HG02885 (cell line): ENCODE data around the gene BAIAP2L2.
"Not testable (repeated sequence)": the region's sequence is repeated elsewhere in the genome, so short reads cannot be mapped to it uniquely, and the experiment has no call there.

ENCODE experiments used
- ATAC-seq: cut with Tn5 transposase; IDR thresholded peaks from one replicate; pipeline ENCODE4 v1.9.1; 2021; ENCODE audit warnings: mild to moderate bottlenecking; ENCODE audit not compliant: unreplicated experiment, poor library complexity

BAIAP2L2 gene

DNA sequence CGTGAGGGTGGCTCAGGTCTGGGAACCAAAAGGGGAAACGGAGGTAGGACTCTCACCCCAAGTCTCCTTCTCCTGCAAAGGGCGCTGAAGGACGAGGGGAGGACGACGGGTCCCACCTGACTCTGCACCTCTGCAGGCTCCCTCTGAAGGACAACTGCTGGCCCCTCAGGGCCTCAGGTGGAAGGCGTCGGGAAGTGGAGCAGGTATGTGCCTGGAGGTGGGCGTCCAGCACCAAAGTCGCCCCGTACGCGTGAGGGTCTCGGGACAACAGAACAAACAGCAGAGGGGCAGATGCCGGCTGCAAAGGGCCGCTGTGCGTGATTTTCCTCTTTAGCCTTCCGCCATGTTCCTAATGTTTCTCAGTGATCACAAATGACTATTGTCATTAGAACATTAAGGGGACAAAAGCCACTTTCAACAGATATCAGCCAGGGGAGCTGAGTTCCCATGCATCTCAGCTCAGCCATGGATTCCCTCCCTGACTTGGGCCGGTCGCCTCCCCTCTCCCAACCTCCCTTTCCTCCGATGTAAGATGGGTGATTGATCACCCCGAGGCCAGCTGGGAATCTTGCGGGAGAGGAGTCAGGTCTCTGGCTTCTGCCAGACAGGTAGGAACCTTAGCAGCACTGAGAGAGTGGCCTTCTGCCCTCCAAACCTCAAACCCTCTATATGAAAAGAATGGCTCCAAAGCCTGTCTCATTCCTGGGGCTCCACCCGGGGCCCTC lies 27.3 kb downstream of the BAIAP2L2 start:
- no peak for ATAC-seq

DNA sequence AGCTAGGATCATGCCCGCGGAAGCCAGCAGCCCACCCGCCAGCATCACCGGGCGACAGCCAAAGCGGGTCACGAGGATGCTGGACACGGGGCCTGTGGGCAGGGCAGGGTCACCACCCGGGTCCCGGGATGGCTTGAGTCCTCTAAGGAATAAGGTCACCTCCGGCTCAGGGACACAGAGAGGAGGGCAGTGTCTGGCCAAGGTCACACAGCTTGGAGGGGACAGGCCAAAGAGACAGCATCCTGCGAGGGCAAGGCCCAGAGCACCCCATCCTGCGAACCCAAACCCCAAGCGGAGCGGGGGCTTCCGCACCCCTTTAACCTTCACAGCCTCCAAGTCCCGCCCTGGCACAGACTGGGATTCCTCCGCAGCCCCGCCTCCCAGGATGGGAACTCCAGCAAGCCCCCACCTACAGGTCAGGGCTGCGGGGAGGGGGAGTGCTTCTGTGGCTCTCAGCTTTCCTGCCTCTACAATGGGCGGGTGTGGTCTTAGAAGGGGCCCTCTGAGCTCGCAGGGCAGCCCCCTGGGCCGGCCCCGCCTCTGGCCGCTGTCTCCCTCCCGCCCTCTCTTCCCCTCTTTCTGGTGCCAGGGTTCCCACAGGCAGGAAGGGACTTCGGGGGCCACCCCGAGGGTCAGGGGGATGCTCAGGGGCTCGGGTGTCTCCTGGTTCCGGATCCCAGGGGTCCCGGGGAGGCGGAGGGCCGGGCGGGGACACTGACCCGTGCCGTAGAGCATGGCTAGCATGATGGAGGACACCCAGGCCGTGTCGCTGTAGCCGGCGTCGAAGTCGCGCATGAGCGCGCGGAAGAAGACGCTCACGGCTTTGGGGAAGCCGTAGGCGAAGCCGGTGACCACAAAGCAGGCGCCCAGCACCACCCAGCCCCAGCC lies 28.3 kb downstream of the BAIAP2L2 start:
- ATAC-seq = no peak

DNA sequence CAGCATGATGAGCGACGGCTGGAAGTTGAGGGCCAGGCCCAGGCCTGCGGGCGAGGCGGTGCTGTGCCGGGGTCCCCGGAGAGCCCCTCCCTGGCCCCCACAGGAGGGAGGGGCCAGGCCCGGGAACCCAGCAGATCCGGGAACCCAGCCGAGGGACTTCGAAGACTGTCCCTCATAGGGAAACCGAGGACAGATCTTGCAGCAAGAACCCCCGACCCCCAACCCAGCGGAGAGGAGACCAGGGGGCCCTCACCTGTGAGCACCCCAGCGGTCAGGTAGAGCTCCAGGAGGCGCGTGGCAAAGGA lies 28.9 kb downstream of the BAIAP2L2 start:
- no peak for ATAC-seq

DNA sequence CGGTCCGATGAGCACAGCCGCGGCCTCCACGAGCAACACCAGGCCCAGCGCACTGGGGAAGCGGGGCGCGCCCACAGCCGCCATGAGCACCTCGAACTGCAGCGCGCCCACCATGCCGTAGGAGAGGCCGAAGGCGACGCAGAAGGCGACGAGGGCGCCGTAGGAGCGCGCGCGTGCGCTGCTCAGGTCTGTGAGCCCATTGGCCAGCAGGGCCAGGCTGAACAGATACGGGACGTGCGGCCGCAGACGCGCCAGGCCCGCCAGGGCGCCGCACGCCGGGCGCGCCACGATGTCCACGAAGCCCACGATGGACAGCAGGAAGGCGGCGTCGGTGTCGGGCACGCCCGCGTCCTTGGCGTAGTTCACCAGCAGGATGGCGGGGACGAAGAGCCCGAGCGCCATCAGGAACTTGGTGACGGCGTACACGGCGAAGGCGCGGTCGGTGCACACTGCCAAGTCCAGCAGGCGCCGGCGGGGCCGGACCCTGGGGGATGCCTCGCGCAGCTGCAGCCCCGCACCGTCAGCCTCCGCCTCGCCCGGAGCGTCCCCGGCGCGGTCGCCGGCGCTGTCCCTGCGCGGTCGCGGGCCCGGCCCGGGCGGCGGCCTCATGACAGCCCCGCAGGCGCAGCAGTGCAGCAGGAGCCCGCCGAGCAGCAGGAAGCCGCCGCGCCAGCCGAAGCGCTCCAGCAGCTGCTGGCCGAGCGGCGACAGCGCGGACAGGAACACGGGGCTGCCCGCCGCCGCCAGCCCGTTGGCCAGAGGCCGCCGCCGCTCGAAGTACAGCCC lies 29.4 kb downstream of the BAIAP2L2 start:
- ATAC-seq = no peak

DNA sequence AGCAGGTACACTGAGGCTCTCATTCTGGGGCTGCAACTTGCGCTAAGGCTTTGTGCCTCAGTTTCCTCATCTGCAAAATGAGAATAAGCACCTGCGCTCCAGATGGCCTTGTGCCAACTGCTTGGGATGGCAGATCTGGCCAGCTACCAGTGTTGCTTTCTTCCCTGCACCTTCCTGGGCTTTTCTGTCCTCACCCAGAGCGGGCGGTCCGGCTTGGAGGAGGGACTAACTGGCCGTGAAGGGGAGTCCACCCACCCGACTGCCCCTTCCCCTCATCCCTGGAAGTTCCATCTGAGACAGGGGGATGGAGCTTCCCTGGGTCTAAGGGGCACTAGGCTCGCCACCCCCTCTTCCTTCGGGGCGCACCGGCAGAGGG lies 30.0 kb downstream of the BAIAP2L2 start:
- no peak for ATAC-seq

DNA sequence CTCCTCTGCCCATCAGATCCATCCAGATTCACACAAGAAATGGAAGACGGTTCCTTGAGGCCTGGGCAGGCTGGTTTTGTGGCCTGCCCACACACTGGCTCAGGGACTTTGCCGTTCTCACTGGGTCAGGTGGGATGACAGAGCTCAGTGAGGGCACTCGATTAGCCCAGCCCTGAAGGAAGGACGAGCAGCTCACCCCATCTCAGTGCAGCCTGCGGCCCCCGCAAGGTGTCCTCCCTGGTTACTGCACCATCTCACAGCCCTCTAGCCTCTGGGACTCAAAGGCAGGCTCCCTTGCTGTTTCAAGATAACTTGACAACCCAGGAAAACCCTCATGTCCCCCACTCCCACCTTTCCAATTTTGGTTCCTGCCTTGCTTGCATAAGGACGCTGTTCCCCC lies 30.7 kb downstream of the BAIAP2L2 start:
- no peak for ATAC-seq

DNA sequence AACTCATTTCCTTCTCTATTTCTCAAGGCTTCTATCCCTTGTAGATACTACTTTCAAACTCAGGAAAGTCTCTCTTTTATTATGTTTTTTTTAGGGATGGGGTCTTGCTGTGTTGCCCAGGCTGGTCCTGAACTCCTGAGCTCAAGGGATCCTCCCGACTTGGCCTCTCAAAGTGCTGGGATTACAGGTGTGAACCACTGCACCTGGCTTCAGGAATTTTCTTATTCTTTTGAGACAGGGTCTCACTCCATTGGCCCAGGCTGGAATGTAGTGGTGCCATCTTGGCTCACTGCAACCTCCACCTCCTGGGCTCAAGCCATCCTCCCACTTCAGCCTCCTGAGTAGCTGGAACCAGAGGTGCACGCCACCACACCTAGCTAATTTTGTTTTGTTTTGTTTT lies 31.3 kb downstream of the BAIAP2L2 start:
- ATAC-seq = not testable (repeated sequence)

DNA sequence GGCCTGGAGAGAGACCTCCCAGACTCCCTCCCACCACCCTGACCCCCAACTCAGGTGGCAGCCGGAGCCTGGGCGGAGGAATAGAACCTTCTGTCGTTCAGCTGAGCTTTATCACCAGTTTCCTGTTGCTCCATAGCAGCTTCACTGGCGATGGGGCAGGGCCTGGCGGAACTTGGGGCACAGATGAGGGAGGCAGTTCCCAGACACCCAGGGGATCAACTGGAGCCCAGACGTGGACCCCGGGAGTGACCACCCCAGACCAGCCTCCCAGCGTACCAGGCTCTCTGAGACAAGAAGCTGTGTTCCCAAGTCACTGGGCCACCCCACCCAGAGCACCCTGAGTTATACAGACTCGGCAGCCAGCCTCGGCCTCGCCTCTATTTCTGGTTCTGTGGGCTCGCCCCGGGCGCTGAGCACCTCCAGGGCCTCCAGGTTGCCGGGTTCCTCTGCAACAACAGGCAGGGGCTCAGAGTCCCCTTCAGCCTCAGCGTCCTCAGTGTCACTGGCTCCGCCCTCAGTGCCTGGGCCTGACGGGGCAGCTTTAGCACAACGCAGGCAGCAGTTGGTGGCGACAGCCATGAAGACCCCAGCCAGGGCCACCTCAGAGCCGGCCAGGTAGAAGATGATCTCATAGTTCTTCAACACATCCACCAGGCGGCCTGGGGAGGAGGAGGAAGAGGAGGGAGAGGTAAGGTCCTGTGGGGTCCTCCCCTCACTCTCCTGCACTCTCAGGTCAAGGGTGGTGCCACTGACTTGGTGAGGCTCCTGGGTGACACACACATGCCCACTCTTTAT lies 32.2 kb downstream of the BAIAP2L2 start:
- ATAC-seq = no peak

DNA sequence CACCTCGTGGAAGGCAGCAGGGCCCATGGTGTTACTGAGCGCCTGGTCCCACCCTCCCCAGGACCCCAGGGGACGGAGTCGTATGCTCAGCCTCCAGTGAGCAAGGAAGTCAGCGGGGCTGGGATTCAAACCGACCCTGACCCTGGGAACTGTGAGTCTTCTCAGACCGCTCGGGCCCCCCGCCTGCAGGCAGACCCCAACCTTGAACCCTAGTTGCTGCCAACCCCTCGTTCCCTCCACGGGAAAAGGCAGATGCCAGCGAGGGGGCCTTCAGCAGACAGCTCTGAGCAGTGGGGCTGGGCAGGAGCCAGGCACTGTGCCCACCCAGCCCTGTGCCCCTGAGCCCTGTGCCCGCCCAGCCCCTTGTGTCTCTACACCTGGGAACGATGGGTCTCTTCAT lies 32.9 kb downstream of the BAIAP2L2 start:
- ATAC-seq = no peak

DNA sequence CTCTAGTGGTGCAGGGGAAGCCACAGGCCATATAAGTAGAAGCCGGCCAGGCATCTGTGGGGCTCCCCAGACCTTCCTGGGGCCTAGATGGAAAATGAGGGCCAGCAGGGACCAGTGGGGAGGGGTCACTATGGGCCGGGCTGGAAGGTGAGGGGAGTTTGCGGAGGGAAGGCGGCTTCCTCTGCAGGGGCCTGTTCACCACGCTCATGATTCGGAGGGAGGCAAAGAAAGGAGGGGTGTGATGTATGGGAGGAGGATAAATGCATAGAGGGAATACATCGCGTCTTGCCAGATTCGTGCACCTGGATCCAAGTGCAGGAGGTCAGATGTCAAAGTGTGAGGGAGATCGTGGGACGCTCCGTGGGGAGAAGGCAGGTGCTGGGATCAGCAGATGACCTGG lies 33.4 kb downstream of the BAIAP2L2 start:
- ATAC-seq = no peak

DNA sequence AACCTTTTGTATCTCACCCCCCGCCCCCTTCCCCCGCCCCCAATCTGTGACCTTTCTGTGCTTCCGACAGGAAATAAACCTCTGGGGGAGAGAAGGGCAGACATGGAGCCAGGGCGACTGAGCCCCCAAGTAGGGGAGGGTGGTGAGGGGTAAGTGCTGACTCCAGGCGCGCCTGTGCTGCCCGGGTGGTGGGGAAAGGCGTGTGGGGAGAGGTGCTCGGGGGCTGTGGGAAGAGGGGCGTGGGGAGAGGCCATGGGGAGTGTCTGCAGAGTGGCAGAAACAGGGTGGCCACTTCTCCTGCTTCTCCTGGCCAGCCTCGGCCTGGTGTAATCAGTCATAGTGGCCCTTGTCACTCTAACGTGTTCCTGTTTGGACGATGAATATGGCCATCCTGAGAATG lies 34.5 kb downstream of the BAIAP2L2 start:
- no peak for ATAC-seq

DNA sequence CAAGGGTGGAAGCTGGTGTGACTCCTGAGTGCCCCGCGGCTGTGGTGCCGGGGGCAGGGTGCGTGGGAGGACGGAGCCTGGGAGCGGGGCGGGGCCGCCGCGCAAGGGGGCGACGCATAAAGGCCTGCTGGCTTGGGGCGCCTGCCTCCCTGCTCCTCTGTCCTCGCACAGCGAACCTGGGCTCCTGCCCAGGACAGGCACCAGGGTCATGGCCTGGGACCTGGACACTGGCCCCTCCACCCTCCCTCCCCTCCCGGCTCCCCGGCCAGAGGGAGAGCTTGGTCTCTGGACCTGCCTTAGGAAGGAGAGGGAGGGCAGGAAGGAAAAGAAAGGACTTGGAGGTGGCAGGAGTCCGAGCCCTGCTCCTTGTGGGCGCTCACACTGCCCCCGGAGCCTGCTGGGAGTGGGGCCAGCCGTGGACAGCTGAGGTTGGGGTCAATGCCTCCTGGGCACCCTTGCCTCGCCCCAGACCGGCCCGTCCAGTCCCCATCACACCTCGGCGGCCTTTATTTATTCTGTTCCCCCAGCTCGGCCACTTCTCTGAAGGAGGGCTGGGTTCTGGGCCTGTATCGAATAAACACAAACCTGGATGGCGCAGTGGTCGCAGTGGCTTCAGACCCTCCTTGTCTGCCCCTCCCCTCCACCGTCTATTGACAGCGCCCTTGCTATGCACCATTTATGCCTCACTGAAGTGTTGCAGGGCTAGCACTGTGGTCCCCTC lies 35.2 kb downstream of the BAIAP2L2 start:
- no peak for ATAC-seq

DNA sequence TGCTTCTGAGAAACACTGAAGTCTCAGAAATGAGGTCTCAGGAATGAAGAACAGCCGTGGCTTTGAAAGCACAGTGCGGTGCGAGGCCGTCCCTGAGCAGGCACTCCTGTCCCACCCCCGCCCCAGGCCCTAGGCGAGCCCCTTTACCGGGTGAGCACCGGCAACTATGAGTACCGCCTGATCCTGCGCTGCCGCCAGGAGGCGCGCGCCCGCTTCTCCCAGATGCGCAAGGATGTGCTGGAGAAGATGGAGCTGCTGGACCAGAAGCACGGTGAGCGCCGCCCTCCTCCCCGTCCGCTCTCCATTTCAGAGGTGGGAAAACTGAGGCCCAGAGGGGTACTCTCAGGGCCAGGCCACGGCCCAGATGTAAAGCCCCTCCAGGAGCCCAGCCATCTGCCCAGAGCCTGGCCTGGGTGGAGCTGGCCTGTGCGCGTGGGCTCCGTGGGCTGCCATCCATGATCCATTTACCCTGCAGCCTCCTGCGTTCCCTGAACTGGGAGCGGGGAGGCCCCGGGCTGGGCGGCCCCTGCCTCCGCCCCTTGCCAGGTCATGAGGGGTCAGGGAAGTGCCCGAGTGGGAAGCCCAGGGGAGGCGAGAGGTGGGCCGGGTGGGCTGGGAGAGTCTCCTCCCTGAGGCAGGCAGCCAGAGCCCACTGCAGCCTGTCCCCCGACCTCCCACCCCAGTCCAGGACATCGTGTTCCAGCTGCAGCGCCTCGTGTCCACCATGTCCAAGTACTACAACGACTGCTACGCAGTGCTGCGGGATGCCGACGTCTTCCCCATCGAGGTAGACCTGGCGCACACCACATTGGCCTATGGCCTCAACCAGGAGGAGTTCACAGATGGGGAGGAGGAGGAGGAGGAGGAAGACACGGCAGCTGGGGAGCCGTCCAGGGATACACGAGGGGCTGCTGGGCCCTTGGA lies 36.0 kb downstream of the BAIAP2L2 start:
- no peak for ATAC-seq

DNA sequence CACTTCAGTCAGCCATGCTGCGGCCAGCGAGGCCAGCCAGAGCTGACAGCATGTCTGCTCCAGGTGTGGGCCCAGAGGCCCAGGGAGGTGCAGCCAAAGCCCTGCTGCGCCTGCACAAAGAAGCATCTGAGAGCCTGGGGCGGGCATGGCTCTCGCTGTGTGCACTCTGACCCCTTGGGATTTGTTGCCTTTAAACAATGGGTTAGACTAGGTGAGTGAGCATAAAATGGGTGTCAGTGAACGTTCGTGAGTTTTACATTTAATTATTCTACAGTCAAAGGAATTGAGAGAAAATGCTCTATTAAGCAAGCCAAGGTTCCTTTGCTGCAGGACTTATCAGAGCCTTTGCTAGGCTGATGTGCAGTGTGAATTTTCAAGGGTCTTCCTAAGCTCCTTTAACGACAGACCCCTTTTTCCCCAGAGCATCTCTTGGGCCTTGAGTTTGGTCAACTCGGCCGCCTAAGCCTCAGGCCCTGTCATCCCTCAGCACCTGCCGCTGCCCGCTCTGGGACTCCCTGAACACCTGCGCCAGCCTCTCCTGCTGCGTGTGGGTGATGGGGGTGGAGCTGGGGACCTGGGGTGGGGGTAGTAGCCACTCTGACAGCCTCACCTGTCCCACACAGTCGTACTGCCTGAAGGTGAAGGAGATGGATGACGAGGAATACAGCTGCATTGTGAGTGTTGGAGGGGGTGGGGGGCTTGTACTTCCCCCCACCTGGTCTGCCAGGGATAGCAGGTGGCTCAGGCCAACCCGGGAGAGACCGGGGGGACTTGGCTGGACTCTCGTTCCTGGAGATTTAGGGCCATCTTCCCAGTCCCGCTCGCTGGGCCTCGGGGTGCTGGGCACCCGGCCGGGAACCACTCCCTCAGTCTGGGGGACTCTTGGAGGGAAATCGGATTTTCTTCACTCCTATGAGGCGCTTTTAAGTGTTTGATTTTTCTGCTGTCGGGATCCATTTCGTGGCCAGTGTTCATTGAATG lies 37.0 kb downstream of the BAIAP2L2 start:
- ATAC-seq = no peak

DNA sequence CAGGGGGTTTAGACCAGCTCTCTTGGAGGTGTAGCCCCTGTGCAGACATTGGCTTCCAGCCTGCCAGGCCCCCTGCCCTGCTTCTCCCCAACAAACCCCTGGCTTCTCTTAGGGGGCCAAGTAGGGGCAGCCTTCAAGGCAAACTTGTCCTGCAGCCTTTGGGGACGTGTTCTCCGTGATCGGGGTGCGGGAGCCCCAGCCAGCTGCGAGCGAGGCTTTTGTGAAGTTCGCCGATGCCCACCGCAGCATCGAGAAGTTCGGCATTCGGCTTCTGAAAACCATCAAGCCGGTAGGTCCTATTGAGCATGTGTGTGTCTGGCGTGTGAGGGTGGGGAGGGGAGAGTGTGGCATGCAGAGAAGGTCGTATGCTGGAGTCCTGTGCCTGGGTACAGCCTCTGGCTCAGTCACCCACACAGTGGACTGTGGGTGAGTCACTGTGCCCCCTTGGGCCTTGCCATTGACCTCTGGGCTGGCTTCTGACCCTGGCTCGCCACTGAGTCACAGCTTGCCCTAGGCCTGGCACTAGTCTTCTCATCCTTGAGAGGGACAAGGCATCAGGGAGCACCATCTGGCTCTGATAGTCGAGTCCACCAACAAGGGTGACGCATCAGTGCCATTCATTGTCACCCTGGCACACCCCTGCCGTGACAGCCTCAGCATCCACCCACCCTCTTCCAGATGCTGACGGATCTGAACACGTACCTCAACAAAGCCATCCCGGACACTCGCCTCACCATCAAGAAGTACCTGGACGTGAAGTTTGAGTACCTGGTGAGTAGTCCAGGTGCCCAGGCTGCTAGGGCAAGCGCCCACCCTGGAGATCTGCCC lies 37.9 kb downstream of the BAIAP2L2 start:
- ATAC-seq = no peak

DNA sequence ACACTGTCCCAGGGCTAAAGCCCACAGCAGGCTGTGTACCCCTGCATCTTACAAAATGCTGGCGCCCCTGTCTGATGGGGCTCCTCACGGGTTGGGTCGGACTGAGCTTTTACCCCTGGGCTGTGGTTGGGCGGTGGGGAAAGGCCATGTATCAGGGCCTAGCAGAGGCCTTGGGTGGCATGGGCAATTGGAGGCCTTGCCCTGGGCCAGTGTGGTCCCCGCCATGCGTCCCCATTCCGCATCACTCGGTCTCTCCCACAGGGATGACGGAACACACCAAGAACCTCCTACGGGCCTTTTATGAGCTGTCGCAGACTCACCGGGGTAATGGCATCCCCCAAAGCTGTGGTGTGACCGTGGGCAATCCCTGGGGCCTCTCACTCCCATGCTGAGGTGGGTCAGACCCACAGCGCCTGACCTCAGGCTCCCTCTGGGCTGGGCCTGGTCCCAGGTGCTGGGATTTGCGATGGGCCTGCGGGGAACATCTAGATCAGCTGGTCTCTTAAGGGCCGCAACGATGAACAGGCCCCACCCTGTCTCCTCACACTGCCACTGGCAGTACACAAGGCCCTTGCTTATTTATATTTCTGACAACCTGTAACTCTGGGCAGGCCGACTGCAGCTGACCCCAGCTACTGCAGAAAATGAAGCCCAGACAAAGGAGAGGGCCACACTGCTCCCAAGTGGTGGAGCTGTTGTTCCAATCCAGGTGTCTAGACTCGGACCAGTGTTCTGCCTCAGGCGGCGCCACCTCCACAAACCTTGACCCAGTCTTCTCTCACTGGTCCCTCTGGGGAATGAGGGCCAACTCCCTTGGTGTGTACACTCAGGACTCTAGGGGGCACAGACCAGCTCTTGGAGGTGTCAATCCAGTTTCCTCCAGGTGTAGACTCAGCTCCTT lies 38.8 kb downstream of the BAIAP2L2 start:
- no peak for ATAC-seq
